Adrenal gland (tissue), 12 donors: ENCODE results near the gene RBM33. TPM values are rescaled to one million over a fixed set of nuclear protein-coding genes. Genes with fewer than 3 reads are reported as not detected.

Source experiments
- DNase-seq, 7 donors: peaks; one replicate each; pipeline ENCODE4 v3.0.0-alpha.2; 2019 to 2020
- H3K27ac ChIP-seq, 5 donors: fragments of 200-600 bp; sonication (generic) in 4 of 5; 1 replicate in 3 of 5; 2 replicates in 2 of 5; pipeline versions ENCODE4 v1.5.1 to v1.8.0; 2016 to 2020; ENCODE audit warnings: mild to moderate bottlenecking in 1 of 5
- H3K27me3 ChIP-seq: fragments of 200-600 bp; 2 replicates; pipeline ENCODE4 v1.8.0; 2021
- H3K36me3 ChIP-seq, 2 donors: fragments of 200-600 bp; replicated peaks in 1 of 2; 1 replicate in 1 of 2; 2 replicates in 1 of 2; pipeline versions ENCODE4 v1.5.1 to v1.8.0; 2018 to 2022
- H3K4me1 ChIP-seq, 2 donors: fragments of 200-600 bp; replicated peaks in 1 of 2; 1 replicate in 1 of 2; 2 replicates in 1 of 2; pipeline versions ENCODE4 v1.5.1 to v1.8.0; 2018 to 2021
- H3K4me3 ChIP-seq, 4 donors: fragments of 200-600 bp; sonication (generic) in 3 of 4; one replicate each; pipeline ENCODE4 v1.5.1; 2016 to 2018
- H3K9me3 ChIP-seq, 3 donors: fragments of 200-600 bp; sonication (generic) in 1 of 3; replicated peaks in 1 of 3; 1 replicate in 2 of 3; 2 replicates in 1 of 3; pipeline versions ENCODE4 v1.5.1 to v1.8.0; 2016 to 2021
- POLR2A ChIP-seq, 2 donors: fragments of 450-650 bp; IDR thresholded peaks; one replicate each; pipeline ENCODE4 v1.6.1; 2017; ENCODE audit warnings: antibody characterized with exemption in 2 of 2, mild to moderate bottlenecking in 2 of 2, moderate library complexity in 1 of 2
- WGBS, 4 donors: extraction: QIAGEN DNeasy Blood & Tissue Kit in 2 of 4; methylation state at CpG; one replicate each; pipeline versions ENCODE4 v1.1.5 to v1.1.7; 2013 to 2017; 5-methylcytosine and 5-hydroxymethylcytosine counted together
- intact Hi-C, 2 donors: fragments of 100-400 bp; cut with DNase I; formaldehyde crosslinking; loops; one replicate each; pipeline versions ENCODE4 v1.14.1 to v1.15.0; 2022 to 2023
- polyA plus RNA-seq, 3 donors: library from polyadenylated mRNA; stranded (reverse); fragments of 200-250 nt in 2 of 3; fragments of 350-450 nt in 1 of 3; fragmentation: Illumina TruSeq in 1 of 3; extraction: RNeasy Lipid Tissue Mini Kit (QIAGEN cat#74804) in 1 of 3; gene quantifications; one replicate each; pipeline ENCODE4 v1.2.3, GENCODE V29; 2013 to 2014
- total RNA-seq, 9 donors: library from RNA; depleted of rRNA in 4 of 9; stranded (reverse); fragments of >200 nt in 4 of 9; fragments of 120-200 nt in 1 of 9; fragmentation: NEBNext Ultra II Directional in 1 of 9; extraction: Animal tissue kit (Norgen Biotek cat#: 25700) in 1 of 9; gene quantifications; one replicate each; pipeline versions ENCODE4 v1.1.0 to v1.2.4, GENCODE V29; 2013 to 2023
- TF ChIP-seq, protein P1 (sequence below), 6 experiments: fragments of 450-650 bp in 4 of 6; fragments of 200-600 bp in 2 of 6; sonication (generic) in 1 of 6; IDR thresholded peaks; 1 replicate in 5 of 6; 2 replicates in 1 of 6; pipeline versions ENCODE4 v1.5.1 to v1.8.0; 2016 to 2021; ENCODE audit warnings: antibody characterized with exemption in 6 of 6, mild to moderate bottlenecking in 2 of 6, moderate library complexity in 1 of 6
- donor health status: healthy with polysubstance abuse.
- donor health status: Bipolar disorder and iron deficiency.
- donor health status: DM: yes; HTN: yes; CAD: no.
- donor health status: DM: no; HTN: no; CAD: no.
- donor health status: DM: no; HTN: no; CAD: no.
- donor health status: DM: yes; HTN: yes; CAD: no.

RBM33 gene
- total and polyA plus RNA-seq, 12 donors, result 10.3 to 57.1 (median 36.9) TPM

- H3K4me1 ChIP-seq, result peaks cover 12 to 21% of the 10 kb centered on the region in 2 donors
- 91 to 95% (median 92%) methylated on average over 6 of the region's 6 CpGs for WGBS, 4 donors
- DNase-seq, result no peak
These were observed 8.0 kb downstream of the RBM33 start for GRCh38 chr7:155652156-155653114.

GRCh38 chr7:155653803-155654202, 9.3 kb downstream of the RBM33 start:
- H3K4me3 ChIP-seq, result no peak overlapping the region
- H3K27ac ChIP-seq, result peak overlapping the region in 2 of 5 donors; percentile 6 to 42
- H3K9me3 ChIP-seq, result peaks cover 0 to 6% (median 5%) of the 10 kb centered on the region in 3 donors
- peaks cover 12 to 21% of the 10 kb centered on the region in 2 donors for H3K4me1 ChIP-seq
- 41 to 57% (median 52%) methylated on average over 2 of the region's 2 CpGs for WGBS, 4 donors
- DNase-seq, result peak in 4 of 7 donors; percentile 30 to 57 (median 52)
- H3K27me3 ChIP-seq, result no peaks in the 10 kb centered on the region
- intact Hi-C loops, result no loop called here
- no peak for TF ChIP-seq POLR2A (IDR thresholded peaks at IDR 0.05)
- TF ChIP-seq, protein P1, sequence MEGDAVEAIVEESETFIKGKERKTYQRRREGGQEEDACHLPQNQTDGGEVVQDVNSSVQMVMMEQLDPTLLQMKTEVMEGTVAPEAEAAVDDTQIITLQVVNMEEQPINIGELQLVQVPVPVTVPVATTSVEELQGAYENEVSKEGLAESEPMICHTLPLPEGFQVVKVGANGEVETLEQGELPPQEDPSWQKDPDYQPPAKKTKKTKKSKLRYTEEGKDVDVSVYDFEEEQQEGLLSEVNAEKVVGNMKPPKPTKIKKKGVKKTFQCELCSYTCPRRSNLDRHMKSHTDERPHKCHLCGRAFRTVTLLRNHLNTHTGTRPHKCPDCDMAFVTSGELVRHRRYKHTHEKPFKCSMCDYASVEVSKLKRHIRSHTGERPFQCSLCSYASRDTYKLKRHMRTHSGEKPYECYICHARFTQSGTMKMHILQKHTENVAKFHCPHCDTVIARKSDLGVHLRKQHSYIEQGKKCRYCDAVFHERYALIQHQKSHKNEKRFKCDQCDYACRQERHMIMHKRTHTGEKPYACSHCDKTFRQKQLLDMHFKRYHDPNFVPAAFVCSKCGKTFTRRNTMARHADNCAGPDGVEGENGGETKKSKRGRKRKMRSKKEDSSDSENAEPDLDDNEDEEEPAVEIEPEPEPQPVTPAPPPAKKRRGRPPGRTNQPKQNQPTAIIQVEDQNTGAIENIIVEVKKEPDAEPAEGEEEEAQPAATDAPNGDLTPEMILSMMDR (IDR thresholded peaks at IDR 0.05), result no peak
- H3K36me3 ChIP-seq, result no peaks in the 10 kb centered on the region

More at GRCh38 chr7:155652156-155653114, 8.0 kb downstream of the RBM33 start:
- H3K27ac ChIP-seq, result no peak overlapping the region
- no peaks in the 10 kb centered on the region for H3K36me3 ChIP-seq
- no peak for TF ChIP-seq POLR2A (IDR thresholded peaks at IDR 0.05)
- TF ChIP-seq, protein P1 (IDR thresholded peaks at IDR 0.05), result no peak
- H3K27me3 ChIP-seq, result no peaks in the 10 kb centered on the region
- intact Hi-C loops, result no loop called here
- peaks cover 0 to 11% (median 11%) of the 10 kb centered on the region in 3 donors for H3K9me3 ChIP-seq
- H3K4me3 ChIP-seq, result no peak overlapping the region

- 58 to 79% (median 72%) methylated on average over 7 of the region's 7 CpGs for WGBS, 4 donors
- H3K9me3 ChIP-seq, result no peaks in the 10 kb centered on the region
- H3K4me1 ChIP-seq, result peaks cover 12 to 24% of the 10 kb centered on the region in 2 donors
- intact Hi-C loops, result no loop called here
- no peak for DNase-seq
- no peak overlapping the region for H3K27ac ChIP-seq
- no peak overlapping the region for H3K4me3 ChIP-seq
- no peak for TF ChIP-seq POLR2A (IDR thresholded peaks at IDR 0.05)
- TF ChIP-seq, protein P1 (IDR thresholded peaks at IDR 0.05), result no peak
- H3K36me3 ChIP-seq, result no peaks in the 10 kb centered on the region
- H3K27me3 ChIP-seq, result no peaks in the 10 kb centered on the region
These were observed 12.4 kb downstream of the RBM33 start for GRCh38 chr7:155656891-155657290.

DNA sequence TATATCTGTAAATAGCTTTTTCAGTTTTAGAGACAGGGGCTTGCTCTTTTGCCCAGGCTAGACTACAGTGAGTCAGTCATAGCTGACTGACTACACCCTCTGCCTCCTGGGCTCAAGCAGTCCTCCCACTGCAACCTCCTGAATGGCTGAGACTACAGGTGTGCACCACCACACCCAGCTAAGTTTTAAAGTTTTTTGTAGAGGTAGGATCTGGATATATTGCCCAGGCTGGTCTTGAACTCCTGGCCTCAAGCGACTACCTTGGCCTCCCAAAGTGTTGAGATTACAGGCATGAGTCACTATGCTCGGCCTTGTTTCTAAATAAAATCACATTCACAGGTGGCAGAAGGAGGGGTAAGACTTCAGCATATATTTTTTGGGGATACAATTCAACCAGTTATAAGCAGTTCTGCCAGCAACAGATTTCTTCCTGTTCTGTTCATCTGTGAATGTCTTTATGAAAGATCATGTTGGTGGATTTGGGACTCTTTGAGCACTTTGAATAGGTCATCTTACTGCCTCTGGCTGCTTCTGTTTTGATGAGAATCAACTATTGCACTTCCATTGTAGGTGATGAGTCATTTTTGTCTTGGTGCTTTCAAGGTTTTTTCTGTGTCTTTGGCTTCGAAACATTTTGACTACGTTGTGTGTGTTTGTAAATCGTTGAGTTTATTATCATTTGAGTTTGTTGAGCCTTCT, 15.7 kb downstream of the RBM33 start:
- Histone ChIP-seq H3K4me1 (peaks cover 3 to 9% of the 10 kb centered on the region in 2 donors), H3K9me3 (no peaks in the 10 kb centered on the region), H3K4me3 (no peak overlapping the region), H3K36me3 (no peaks in the 10 kb centered on the region), H3K27ac (peak overlapping the region in 2 of 5 donors; percentile 45 to 56), H3K27me3 (no peaks in the 10 kb centered on the region)
- intact Hi-C loops, result no loop called here
- no peak for DNase-seq
- WGBS, 4 donors, result 44 to 63% (median 47%) methylated on average over 5 of the region's 5 CpGs
- TF ChIP-seq, protein P1 (IDR thresholded peaks at IDR 0.05), result no peak
- TF ChIP-seq POLR2A (IDR thresholded peaks at IDR 0.05), result no peak
